ENCODE results near the gene PLXDC1.

DNA sequence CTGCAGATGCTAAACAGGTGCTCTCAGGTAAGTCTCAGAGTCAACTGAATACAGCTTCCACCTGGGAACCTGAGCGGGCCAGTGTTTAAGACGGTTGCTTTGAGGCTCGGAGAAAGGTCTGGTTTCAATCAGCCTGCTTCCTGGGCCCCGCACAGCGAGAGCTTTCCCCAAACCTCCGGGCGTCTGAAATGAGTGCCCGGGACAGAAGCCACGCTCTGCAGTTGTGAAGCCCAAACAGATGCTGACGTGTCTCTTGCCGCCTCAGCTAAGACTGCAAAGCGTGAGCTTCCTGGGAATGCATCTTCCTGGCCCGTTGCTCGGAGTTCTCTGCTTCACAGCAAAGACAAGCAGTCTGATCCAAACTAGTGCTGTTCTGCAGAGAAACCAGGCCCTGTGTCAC lies 36.7 kb downstream of the PLXDC1 start:
- TF ChIP-seq, protein P1, sequence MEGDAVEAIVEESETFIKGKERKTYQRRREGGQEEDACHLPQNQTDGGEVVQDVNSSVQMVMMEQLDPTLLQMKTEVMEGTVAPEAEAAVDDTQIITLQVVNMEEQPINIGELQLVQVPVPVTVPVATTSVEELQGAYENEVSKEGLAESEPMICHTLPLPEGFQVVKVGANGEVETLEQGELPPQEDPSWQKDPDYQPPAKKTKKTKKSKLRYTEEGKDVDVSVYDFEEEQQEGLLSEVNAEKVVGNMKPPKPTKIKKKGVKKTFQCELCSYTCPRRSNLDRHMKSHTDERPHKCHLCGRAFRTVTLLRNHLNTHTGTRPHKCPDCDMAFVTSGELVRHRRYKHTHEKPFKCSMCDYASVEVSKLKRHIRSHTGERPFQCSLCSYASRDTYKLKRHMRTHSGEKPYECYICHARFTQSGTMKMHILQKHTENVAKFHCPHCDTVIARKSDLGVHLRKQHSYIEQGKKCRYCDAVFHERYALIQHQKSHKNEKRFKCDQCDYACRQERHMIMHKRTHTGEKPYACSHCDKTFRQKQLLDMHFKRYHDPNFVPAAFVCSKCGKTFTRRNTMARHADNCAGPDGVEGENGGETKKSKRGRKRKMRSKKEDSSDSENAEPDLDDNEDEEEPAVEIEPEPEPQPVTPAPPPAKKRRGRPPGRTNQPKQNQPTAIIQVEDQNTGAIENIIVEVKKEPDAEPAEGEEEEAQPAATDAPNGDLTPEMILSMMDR (IDR thresholded peaks at IDR 0.05; ENCODE audit: low read length): no peak
- TF ChIP-seq EZH2 (optimal IDR thresholded peaks at IDR 0.05; ENCODE audit: low read depth, low read length) (no peak), EZH2phosphoT487 (IDR thresholded peaks at IDR 0.05; ENCODE audit: low read length) (no peak)
